Endothelial cell of umbilical vein (primary cell): ENCODE data around the gene C1orf53.

Source experiments
- EZH2 ChIP-seq: IDR thresholded peaks from 2 replicates; pipeline ENCODE4 v1.6.1; 2012; ENCODE audit warnings: borderline replicate concordance, low read depth, mild to moderate bottlenecking, moderate library complexity, low read length, inconsistent platforms; ENCODE audit not compliant: severe bottlenecking
- POLR2A ChIP-seq: IDR thresholded peaks from 2 replicates; pipeline ENCODE4 v1.6.1; 2012; ENCODE audit warnings: low read depth, mild to moderate bottlenecking, control low read depth, low read length
- POLR2AphosphoS5 ChIP-seq: IDR thresholded peaks from 2 replicates; pipeline ENCODE4 v1.6.1; 2012; ENCODE audit warnings: low read depth, mild to moderate bottlenecking, control low read depth, low read length, moderate library complexity; ENCODE audit not compliant: insufficient read depth
- TF ChIP-seq, protein P1 (sequence below), 2 donors: IDR thresholded peaks; 1 replicate in 1 of 2; 2 replicates in 1 of 2; pipeline ENCODE4 v1.5.1; 2011; ENCODE audit warnings: low read length in 2 of 2, mild to moderate bottlenecking in 2 of 2, moderate library complexity in 2 of 2, control low read depth in 1 of 2, inconsistent platforms in 1 of 2, low read depth in 1 of 2; ENCODE audit not compliant: insufficient read depth in 1 of 2; ENCODE audit errors: extremely low read depth in 1 of 2
- TF ChIP-seq, protein P2 (sequence below): IDR thresholded peaks from 2 replicates; pipeline ENCODE4 v1.6.1; 2011; ENCODE audit not compliant: insufficient read depth, insufficient read length

DNA sequence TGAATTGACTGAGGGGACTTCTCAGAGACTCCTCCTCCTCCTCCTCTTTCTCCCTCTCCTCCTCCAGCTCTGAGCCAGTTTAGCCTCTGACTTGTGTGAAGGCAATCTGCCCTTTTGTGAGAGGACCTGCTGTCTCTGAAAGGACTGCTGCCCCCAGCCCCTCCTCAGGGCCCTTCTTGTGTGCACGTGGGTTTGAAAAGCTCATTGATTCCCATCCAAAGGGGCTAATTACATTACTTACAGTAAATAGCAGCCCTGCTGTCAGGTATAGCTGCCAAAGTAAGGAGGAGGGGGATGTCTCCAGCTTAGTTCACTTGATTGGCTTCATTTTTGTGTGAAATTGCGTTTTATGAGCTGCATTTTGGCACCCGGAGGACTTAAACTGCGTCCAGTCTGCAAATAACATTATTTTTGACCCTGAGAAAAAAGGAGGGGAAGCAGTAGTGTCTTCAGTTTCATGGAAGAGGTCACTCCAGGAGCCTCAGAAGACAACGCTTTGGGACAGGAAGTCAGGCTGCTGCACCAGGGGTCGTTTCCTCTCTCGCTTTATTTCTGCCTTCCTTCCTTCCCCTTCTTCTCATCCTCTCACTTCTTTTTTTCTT is 12.9 kb downstream of the C1orf53 start:
- no peak for TF ChIP-seq POLR2A
- TF ChIP-seq, protein P1, sequence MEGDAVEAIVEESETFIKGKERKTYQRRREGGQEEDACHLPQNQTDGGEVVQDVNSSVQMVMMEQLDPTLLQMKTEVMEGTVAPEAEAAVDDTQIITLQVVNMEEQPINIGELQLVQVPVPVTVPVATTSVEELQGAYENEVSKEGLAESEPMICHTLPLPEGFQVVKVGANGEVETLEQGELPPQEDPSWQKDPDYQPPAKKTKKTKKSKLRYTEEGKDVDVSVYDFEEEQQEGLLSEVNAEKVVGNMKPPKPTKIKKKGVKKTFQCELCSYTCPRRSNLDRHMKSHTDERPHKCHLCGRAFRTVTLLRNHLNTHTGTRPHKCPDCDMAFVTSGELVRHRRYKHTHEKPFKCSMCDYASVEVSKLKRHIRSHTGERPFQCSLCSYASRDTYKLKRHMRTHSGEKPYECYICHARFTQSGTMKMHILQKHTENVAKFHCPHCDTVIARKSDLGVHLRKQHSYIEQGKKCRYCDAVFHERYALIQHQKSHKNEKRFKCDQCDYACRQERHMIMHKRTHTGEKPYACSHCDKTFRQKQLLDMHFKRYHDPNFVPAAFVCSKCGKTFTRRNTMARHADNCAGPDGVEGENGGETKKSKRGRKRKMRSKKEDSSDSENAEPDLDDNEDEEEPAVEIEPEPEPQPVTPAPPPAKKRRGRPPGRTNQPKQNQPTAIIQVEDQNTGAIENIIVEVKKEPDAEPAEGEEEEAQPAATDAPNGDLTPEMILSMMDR (IDR thresholded peaks at IDR 0.05; ENCODE audit: extremely low read depth in 1 of 2, insufficient read depth in 1 of 2, low read depth in 1 of 2, low read length in 2 of 2): no peak
- TF ChIP-seq, protein P2, sequence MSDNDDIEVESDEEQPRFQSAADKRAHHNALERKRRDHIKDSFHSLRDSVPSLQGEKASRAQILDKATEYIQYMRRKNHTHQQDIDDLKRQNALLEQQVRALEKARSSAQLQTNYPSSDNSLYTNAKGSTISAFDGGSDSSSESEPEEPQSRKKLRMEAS: no peak
- no peak for TF ChIP-seq POLR2AphosphoS5
- TF ChIP-seq EZH2: no peak
